ENCODE results near the gene ITIH3.

Gene ITIH3

DNA sequence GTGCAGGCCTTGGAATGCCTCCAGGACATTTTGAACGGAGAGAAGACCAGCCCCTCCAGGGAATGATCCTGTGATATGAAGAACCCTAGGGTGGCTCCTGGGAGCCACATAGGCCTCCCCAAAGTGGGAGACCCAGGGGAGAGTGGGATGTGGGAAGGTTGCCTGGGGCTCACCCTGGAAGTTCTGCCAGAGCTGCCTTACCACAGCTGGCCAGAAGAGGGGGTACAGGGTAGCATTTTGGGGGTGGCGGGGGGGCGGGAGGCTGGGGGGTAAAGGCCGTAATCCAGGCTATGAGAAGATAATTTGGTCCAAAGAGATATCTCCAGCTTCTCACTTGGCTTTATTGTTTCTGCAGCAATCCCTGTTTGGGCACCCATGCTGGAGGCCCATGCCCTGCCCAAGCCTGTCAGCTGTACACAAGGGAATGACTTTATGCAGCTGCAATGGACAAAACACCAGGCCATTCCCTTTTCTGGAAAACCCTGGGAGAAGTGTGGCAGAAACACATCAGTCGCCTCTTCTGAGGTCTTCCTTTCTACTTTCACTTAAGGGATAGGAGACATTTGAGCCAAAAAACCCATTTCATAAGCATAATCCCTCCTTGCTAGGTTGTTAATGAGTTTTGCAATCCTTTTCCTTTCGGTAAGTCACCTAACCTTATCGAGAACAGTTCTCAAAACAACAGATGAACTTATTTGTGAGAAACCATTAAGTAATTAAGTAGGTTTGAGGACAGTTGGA is 51.3 kb downstream of the ITIH3 start:
- no peak for DNase-seq (ENCODE audit: low spot score)

DNA sequence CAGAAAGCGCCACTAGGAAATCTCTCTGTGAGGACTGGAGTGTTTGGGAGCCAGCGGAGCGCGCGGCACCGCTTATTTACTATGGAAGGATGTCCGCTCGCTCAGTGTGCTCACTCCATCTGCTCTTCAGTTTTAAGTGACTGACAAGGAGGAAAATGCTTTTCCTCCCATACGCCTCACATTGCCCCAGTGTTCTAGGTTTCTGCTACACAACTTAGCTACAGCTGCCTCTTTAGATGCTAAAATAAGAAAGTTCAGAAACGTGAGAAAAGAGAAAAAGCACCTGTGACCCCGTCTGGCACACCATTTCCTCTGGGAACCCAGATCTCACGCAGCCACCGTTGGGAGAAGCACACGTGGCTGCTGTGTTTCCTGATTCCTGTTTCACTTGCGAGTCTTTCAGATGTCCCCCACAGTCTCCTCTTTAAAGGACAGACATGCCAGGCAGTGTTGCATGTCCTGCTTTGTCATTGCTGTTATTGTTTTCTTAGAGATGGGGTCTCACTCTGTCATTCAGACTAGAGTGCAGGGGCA is 51.9 kb downstream of the ITIH3 start:
- DNase-seq (ENCODE audit: low spot score): no peak

DNA sequence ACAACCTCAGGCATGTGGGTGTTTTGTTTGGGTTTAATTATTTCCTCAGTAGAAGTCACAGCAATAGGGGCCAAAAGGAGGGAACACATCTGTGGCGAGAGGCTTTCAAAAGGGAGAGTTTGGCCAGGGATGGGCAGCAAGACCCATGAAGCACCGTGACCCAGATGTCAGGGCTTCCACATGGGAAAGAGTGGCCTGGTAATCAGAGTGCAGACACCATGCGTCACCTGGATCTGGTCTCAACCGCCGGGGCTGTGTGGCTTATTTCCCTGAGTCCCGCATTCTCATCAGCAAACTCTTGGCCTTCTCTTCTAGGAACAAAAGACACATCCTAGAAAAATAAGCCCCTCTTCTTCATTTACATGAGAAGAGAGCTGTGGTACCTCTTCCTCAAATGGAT is 52.6 kb downstream of the ITIH3 start:
- DNase-seq (ENCODE audit: low spot score): no peak

DNA sequence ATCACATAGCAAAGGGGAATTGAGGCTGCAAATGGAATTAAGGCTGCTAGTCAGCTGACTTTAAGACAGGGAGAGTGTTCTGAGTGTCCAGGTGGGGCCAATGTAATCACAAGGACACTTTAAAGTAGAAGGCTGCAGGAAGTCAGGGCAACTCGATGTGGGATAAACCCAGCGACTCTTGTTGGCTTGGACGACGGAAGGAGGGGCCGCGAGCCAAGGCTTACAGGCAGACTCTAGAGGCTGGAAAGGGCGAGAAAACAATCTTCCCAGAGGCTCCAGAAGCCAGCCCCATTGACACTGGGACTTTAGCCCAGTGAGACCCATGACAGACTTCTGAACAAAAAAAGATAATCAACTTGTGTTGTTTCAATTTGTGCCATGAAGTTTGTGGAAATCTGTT is 53.1 kb downstream of the ITIH3 start:
- DNase-seq (ENCODE audit: low spot score): no peak

DNA sequence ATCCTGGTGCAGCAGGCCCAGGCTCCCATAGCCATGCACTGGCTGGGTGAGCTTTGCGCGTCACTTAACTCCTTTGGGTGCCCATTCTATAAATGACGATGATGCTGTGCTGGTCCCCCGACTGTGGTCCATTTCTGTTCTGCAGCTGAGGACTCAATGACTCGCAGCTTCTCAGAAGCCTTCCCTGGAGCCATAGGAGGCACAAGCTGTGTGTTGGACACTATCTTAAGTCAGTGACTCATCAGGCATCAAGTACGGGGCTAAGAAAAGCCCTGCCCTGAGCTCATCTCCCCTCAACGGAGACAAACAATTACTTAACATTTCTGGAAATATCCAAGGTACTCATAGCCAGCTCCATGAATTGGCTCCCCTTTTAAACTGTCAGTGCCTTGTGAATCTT is 54.0 kb downstream of the ITIH3 start:
- no peak for DNase-seq (ENCODE audit: low spot score)

DNA sequence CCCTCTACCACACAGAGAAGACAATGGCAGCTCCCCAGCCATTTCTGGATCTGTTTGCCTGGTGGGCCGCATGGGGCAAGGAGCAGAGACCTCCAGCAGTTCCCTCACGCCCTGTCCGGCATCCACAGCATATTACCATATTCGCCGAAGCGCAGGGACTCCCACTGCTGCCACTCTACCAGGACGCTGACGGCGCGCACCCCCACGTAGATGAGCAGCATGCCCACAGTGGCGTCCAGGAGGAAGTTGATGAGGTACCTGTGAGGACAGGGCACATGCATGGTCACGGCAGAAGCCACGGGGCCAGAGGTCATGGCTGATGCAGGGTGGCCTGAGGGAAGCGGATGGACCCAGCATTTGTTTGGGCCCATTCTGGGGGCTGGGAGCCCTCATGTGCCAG is 55.1 kb downstream of the ITIH3 start:
- no peak for DNase-seq (ENCODE audit: low spot score)

DNA sequence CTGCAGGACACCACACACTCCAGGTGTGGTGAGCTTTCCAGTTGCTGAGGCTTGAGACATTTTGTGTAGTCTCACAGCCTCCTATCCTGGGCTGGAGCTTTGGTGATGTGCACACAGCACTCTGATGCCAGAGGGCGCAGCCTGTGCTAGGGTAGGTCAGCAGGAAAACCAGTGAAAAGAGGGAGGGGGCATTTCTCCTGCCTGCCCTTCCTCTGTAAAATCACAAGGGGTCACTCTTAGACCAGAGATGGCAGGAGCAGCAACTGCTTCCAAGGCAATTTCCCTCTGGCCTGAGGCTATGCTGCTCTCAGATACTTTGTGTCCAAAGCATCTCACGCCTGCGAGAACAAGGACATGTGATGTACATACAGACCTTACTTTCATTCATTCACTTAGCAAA is 56.8 kb downstream of the ITIH3 start:
- DNase-seq (ENCODE audit: low spot score): no peak

DNA sequence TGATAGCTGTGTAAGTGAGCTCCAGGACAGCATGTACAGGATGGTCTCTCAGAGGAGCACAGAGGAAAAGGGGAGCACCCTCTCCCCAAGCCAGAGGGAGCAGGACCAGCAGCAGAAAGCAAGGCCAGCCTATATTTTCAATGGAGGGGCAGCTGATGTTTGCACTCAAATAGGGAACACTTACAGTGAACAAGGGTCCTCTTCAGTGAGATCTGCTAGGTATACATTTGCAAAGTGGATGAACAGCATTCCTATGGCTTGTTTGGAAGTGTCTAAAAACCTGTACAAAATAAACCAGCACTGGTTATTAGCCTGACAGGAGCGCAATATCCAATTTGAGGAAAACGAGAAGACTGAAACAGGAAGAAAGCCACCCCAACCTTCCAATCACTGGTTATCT is 57.8 kb downstream of the ITIH3 start:
- no peak for DNase-seq (ENCODE audit: low spot score)

DNA sequence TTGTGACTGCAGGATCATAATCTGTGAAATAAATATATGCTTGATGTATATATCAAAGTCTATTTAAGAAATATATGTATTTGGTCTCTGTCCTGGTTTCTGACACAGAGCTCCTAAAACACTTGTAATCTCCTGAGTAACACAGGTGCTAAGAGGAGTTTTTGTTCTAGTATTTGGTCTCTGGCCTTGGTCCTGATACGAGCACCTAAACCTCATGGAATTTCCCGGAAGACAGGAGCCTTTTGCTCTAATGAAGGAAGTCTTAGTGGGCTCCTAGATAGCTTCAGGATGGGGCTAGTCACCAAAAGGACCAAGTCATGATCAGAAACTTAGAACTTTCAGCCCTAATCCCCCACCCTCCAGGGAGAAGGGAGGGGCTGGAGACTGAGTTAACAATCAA is 59.4 kb downstream of the ITIH3 start:
- DNase-seq (ENCODE audit: low spot score): no peak

DNA sequence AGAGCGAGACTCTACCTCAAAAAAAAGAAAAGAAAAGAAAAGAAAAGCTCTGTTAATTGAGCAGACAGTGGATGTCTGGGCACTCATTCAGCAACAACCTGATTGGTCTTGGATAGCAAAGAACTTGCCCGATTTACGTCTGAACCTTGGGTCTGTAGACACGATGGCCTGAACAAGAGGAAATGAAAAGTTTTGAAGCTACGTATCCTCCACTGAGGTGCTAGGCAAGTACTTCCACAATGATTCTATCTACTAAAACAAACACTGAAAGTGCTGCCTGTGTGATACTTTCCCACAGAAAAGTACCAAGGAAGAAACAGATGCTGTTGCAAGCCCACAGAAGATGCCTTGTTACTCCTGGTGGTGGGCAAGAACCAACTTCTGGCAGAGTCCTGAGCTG is 62.1 kb downstream of the ITIH3 start:
- no peak for DNase-seq (ENCODE audit: low spot score)

DNA sequence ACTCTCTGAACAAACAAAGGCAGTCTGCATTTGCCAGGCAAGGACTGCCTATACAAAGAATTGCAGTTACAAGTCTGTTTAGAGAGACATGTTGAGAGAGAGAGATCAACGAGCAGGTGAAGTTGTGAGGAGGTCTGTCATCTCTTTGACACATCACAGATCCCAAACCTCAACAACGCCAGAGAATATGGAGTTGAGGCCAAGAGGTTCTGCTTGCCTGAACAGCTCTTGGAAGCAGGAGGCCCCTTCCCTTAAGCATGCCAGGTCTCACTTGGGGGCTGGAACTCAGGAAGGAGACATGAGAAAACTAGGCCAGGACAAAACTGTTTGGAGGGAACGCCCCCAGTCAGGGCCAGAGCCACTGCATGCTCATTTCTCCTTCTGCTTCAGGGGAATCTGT is 62.5 kb downstream of the ITIH3 start:
- no peak for DNase-seq (ENCODE audit: low spot score)

DNA sequence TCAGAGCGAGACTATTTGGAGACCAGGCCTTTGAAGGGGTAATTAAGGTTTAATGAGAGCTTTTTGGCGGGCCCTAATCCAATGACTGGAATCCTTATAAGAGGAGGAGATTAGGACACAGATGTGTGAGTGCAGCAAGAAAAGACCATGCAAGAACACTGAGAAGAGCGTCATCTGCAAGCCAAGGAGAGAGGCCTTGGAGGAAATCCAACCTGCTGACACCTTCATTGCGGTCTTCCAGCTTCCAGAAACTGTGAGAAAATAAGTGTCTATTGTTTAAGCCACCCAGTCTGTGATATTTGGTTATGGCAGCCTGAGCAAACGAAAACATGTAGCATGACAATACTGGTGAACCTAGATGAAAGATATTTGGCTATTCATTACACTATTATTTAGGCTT is 63.3 kb downstream of the ITIH3 start:
- DNase-seq (ENCODE audit: low spot score): no peak

Measured in CD4-positive, alpha-beta T cell treated with Interleukin-6 at 100 ng/mL for 8 hours (primary cell).